Colonic mucosa (tissue), 4 donors: ENCODE measurements around the gene DNM3. TPM values are rescaled to one million over a fixed set of nuclear protein-coding genes. Genes with fewer than 3 reads are reported as not detected.

Experiments used
- DNase-seq: peaks from one replicate; pipeline ENCODE4 v3.0.0-alpha.2; 2020
- H3K27ac ChIP-seq: fragments of 200-600 bp; one replicate; pipeline ENCODE4 v1.8.0; 2021
- H3K27me3 ChIP-seq: fragments of 200-600 bp; one replicate; pipeline ENCODE4 v1.8.0; 2021
- H3K36me3 ChIP-seq: fragments of 200-600 bp; one replicate; pipeline ENCODE4 v1.8.0; 2021
- H3K4me1 ChIP-seq: fragments of 200-600 bp; one replicate; pipeline ENCODE4 v1.8.0; 2021; ENCODE audit warnings: mild to moderate bottlenecking
- H3K4me3 ChIP-seq: fragments of 200-600 bp; one replicate; pipeline ENCODE4 v1.8.0; 2021
- H3K9ac ChIP-seq, 2 donors: one replicate each; pipeline ENCODE4 v1.7.0; 2013; ENCODE audit warnings: control low read depth in 2 of 2, low read depth in 2 of 2, low read length in 2 of 2
- H3K9me3 ChIP-seq: fragments of 200-600 bp; one replicate; pipeline ENCODE4 v1.8.0; 2021
- CTCF ChIP-seq: fragments of 200-600 bp; IDR thresholded peaks from one replicate; pipeline ENCODE4 v1.8.0; 2022; ENCODE audit warnings: antibody characterized with exemption, mild to moderate bottlenecking
- intact Hi-C: fragments of 100-400 bp; cut with DNase I; formaldehyde crosslinking; loops from one replicate; pipeline ENCODE4 v1.14.1; 2022
- total RNA-seq, 2 donors: library from RNA; stranded (reverse); fragmentation: NEBNext Ultra II Directional in 1 of 2; extraction: Animal tissue kit (Norgen Biotek cat#: 25700) in 1 of 2; gene quantifications; one replicate each; pipeline ENCODE4 v1.2.1, GENCODE V29; 2021
- donor health status: healthy.
- donor health status: DM: no; HTN: no; CAD: no.
- donor health status: DM: no; HTN: no; CAD: no.

DNM3 gene
- total RNA-seq, 2 donors from 2014 or later: 1.7 to 2.6 TPM

- H3K36me3 ChIP-seq: no peaks in the 10 kb centered on the region
- H3K4me1 ChIP-seq: no peaks in the 10 kb centered on the region
- no peak overlapping the region for H3K9ac ChIP-seq
- H3K27me3 ChIP-seq: no peaks in the 10 kb centered on the region
- no peak overlapping the region for H3K4me3 ChIP-seq
- TF ChIP-seq CTCF: no peak
- DNase-seq: no peak
- intact Hi-C loops: no loop called here
- H3K27ac ChIP-seq: no peak overlapping the region
- H3K9me3 ChIP-seq: no peaks in the 10 kb centered on the region
These were observed 8.1 kb downstream of the DNM3 start for GRCh38 chr1:171849245-171849898.

- Histone ChIP-seq H3K27me3 (no peaks in the 10 kb centered on the region), H3K9ac (no peak overlapping the region), H3K4me3 (no peak overlapping the region), H3K4me1 (no peaks in the 10 kb centered on the region), H3K27ac (no peak overlapping the region), H3K9me3 (no peaks in the 10 kb centered on the region), H3K36me3 (no peaks in the 10 kb centered on the region)
- TF ChIP-seq CTCF: no peak
- DNase-seq: no peak
- intact Hi-C loops: no loop called here
These were observed 9.5 kb downstream of the DNM3 start for GRCh38 chr1:171850651-171851350.

GRCh38 chr1:171852272-171852671 is 11.0 kb downstream of the DNM3 start:
- H3K27ac ChIP-seq: no peak overlapping the region
- H3K9ac ChIP-seq: no peak overlapping the region
- H3K36me3 ChIP-seq: no peaks in the 10 kb centered on the region
- no peaks in the 10 kb centered on the region for H3K4me1 ChIP-seq
- no peaks in the 10 kb centered on the region for H3K9me3 ChIP-seq
- DNase-seq: no peak
- intact Hi-C loops: no loop called here
- H3K27me3 ChIP-seq: no peaks in the 10 kb centered on the region
- no peak overlapping the region for H3K4me3 ChIP-seq
- TF ChIP-seq CTCF: no peak

- no peak for DNase-seq
- no peaks in the 10 kb centered on the region for H3K27me3 ChIP-seq
- no peak for TF ChIP-seq CTCF
- H3K9ac ChIP-seq: no peak overlapping the region
- H3K36me3 ChIP-seq: no peaks in the 10 kb centered on the region
- no peaks in the 10 kb centered on the region for H3K4me1 ChIP-seq
- H3K9me3 ChIP-seq: no peaks in the 10 kb centered on the region
- intact Hi-C loops: no loop called here
- no peak overlapping the region for H3K27ac ChIP-seq
- no peak overlapping the region for H3K4me3 ChIP-seq
These were observed 14.1 kb downstream of the DNM3 start for GRCh38 chr1:171855381-171855780.

- H3K9ac ChIP-seq: no peak overlapping the region
- no peak overlapping the region for H3K4me3 ChIP-seq
- no peaks in the 10 kb centered on the region for H3K36me3 ChIP-seq
- DNase-seq: no peak
- H3K9me3 ChIP-seq: no peaks in the 10 kb centered on the region
- H3K27me3 ChIP-seq: no peaks in the 10 kb centered on the region
- no peaks in the 10 kb centered on the region for H3K4me1 ChIP-seq
- no peak for TF ChIP-seq CTCF
- no peak overlapping the region for H3K27ac ChIP-seq
- intact Hi-C loops: no loop called here
These were observed 17.4 kb downstream of the DNM3 start for GRCh38 chr1:171858696-171859095.
